ENCODE measurements around the gene SCCPDH.

DNA sequence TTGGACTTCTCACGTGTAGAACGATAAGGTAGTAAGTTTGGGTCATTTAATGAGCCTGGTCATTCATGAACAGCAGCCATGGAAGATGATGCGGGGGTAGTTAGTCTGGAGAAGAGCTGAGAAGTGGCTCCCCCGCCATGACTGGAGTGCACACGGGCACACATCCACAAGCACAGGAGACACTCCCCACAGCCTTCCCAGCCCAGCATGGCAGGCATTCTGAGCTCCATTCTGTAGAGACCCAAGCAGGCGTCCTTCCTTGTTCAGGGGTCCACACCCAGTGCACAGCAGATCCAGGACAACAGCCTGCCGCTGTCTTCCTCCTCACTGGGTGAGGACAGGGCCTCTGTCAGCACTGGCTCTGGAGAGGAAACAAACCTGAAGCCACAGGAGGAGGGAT lies 57.0 kb downstream of the SCCPDH start:
- TF ChIP-seq POLR2A (IDR thresholded peaks at IDR 0.05) = no peak
- TF ChIP-seq, protein P1, sequence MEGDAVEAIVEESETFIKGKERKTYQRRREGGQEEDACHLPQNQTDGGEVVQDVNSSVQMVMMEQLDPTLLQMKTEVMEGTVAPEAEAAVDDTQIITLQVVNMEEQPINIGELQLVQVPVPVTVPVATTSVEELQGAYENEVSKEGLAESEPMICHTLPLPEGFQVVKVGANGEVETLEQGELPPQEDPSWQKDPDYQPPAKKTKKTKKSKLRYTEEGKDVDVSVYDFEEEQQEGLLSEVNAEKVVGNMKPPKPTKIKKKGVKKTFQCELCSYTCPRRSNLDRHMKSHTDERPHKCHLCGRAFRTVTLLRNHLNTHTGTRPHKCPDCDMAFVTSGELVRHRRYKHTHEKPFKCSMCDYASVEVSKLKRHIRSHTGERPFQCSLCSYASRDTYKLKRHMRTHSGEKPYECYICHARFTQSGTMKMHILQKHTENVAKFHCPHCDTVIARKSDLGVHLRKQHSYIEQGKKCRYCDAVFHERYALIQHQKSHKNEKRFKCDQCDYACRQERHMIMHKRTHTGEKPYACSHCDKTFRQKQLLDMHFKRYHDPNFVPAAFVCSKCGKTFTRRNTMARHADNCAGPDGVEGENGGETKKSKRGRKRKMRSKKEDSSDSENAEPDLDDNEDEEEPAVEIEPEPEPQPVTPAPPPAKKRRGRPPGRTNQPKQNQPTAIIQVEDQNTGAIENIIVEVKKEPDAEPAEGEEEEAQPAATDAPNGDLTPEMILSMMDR (IDR thresholded peaks at IDR 0.05 in 8 of 11, conservative IDR thresholded peaks at IDR 0.05 in 3 of 11) = no peak
- TF ChIP-seq POLR2AphosphoS5 (IDR thresholded peaks at IDR 0.05) = no peak
